Fibroblast of skin of scalp (primary cell): ENCODE results near the gene LMO7.

Experiments used
- DNase-seq: peaks from one replicate; pipeline ENCODE4 v3.0.0-alpha.2; 2013

LMO7 gene

GRCh38 chr13:75804605-75805004 lies 168.5 kb downstream of the LMO7 start:
- DNase-seq, result peak; percentile 29

DNA sequence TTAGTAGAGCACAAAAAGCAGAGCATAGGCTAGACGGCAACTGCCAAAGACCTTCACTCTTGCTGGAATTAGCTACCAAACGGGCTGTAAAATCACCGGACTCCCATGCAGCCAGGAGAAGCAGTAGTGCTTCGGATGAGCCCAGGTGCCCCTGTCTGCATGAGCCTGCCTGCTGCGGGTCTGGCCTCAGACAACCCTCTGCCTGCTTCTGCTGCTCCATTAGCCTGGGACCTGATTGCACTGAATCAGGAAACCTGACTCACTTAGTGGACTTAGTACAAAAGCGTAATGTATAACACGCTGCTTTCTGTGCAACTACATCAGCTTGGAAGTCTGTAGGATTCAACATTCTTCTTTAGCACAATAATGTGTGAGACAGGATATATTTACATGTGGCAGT lies 170.0 kb downstream of the LMO7 start:
- no peak for DNase-seq

GRCh38 chr13:75811361-75811760 lies 175.2 kb downstream of the LMO7 start:
- DNase-seq, result no peak

- DNase-seq, result no peak
Observed at GRCh38 chr13:75811841-75812240, 175.7 kb downstream of the LMO7 start.

DNA sequence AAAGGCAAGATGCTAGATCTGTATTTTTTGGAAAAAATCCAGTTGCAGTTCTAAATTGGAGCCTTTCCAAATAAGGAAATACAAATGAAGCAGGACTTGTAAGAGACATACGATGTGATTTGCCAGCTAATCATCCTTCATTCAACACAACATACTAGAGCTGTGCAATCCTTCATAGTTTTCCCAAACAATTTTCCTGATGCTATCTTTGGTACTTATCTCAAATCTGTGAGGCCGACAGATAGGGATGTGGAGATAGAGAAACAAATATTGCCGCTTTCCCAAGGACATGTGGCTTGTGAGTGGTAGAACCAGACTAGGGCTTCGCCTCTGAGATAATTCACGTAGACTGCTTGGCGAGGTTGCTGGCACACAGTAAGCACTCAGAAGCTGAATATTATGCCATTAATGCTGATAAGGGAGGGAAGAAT lies 176.6 kb downstream of the LMO7 start:
- peak; percentile 64 for DNase-seq

DNA sequence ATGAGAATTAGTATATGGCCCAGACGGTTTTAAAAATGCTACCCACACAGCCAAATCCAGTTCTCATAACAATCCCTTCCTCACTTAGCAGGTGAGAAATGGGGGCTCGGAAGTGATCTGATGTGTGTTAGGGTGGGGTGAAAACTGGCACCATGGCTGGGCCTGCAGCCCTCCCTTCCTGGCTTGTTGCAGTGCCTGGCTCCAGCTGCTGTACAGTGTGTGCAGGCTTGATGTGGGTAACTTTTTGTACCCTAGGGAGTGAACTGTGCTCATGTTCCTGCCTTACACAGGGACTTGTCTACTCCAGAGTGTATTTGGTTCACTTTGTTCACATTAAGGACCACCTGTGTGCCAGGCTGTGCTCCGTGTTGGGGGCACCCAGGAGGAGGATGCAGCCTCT lies 177.2 kb downstream of the LMO7 start:
- no peak for DNase-seq

DNA sequence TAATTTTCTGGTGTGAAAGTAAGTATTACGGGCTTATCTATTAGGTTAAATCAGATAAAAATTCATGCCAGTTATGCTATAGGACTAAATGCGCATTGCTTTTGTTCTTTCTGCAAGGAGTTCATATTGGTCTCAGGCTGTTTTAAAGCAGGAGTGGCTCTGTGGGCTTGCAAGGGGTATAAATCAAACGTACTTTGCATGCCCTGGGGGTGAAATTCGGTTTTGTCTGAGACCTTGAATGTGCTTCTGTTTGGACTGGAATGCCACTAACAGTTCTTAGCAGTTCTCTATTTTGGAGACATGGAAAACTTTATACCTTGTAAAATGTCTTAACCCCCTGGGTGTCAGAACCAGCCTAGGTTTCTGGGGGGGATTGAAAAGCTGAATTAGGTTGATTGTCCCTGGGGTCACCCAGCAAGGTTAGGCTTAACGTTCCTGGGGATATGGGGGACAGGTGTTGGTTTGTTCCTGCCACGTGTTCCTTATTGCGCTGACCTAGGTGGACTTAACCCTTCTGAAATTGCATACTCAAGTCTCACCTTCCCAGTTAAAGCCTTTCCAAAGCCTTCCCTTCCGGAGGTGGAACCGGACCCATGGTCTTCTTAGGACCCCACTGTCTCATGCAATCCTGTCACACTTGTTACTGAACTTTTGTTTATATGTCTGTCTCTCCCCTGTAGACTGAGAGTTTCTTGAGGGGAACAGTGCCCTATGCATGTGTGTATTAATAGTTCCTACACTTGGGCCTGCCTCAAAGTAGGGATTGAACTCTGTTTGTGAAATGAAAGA lies 182.2 kb downstream of the LMO7 start:
- DNase-seq, result no peak

GRCh38 chr13:75818968-75819225 lies 182.8 kb downstream of the LMO7 start:
- no peak for DNase-seq

GRCh38 chr13:75825161-75825560 lies 189.0 kb downstream of the LMO7 start:
- no peak for DNase-seq

DNA sequence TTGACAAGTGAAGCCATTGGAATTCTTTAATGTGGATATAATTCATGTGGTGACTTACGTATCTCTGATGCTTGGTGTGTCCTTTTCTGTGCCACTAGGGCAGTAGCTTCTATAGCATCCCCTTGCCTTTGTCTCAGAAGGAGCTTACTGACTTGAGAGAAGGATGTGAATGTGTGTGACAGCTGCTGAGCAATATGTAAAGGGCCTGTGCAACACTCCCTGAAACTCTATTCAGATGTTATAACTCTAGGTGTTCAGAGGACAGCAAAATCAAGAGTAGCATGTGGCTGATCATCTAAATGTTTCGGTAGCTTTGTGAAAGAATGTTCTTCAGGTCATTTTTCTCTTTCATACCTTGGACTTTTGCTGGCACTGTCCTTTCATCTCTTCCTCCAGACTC lies 189.5 kb downstream of the LMO7 start:
- no peak for DNase-seq

- DNase-seq, result no peak
Observed at GRCh38 chr13:75826391-75826790, 190.3 kb downstream of the LMO7 start.

DNA sequence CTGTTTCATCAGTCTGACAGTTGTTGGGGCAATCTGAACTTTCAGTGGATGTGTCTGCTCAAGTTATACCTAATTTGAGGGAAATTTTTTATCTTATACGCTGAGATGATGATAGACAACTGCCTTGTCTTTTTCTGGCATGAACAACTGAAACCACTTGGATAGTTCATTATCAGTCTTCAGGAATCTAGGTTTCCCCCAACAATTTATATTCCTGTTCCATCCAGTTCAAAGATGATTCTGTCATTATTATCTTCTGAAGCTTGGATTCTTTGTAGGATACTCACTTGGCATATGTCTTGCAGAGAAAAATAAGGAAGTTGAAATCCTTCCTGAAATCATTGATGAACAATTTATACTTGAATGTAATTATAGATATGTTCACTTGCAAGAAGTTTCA lies 193.7 kb downstream of the LMO7 start:
- peak; percentile 55 for DNase-seq

- DNase-seq, result peak; percentile 71
Observed at GRCh38 chr13:75830842-75831241, 194.7 kb downstream of the LMO7 start.

GRCh38 chr13:75831389-75831788 lies 195.3 kb downstream of the LMO7 start:
- no peak for DNase-seq

GRCh38 chr13:75832812-75833211 lies 196.7 kb downstream of the LMO7 start:
- DNase-seq, result no peak

GRCh38 chr13:75836441-75836840 lies 200.3 kb downstream of the LMO7 start:
- no peak for DNase-seq

- DNase-seq, result no peak
Observed at GRCh38 chr13:75838366-75839005, 202.4 kb downstream of the LMO7 start.

- no peak for DNase-seq
Observed at GRCh38 chr13:75839406-75839805, 203.3 kb downstream of the LMO7 start.

GRCh38 chr13:75841905-75842304 lies 205.8 kb downstream of the LMO7 start:
- no peak for DNase-seq

GRCh38 chr13:75843074-75843473 lies 206.9 kb downstream of the LMO7 start:
- DNase-seq, result no peak

GRCh38 chr13:75843991-75844390 lies 207.9 kb downstream of the LMO7 start:
- DNase-seq, result no peak

- DNase-seq, result no peak
Observed at GRCh38 chr13:75847588-75847987, 211.5 kb downstream of the LMO7 start.

DNA sequence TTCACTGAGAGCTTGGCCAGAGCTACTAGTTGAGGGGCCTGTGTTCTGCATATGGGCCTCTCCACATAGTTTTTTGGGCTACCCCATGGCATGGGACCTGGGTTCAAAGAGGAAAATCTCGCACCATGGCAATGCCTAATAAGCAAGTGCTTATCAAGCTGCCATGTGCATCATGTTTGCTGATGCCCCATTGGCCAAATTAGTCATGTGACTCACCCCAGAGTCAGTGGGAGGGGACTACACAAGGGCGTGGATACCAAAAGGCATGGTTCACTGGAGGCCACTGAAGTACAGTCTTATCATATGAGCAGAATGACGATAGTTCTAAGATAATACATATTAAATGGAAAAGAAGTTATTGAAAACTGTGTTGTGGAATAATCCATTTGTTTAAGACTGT lies 214.8 kb downstream of the LMO7 start:
- no peak for DNase-seq

DNA sequence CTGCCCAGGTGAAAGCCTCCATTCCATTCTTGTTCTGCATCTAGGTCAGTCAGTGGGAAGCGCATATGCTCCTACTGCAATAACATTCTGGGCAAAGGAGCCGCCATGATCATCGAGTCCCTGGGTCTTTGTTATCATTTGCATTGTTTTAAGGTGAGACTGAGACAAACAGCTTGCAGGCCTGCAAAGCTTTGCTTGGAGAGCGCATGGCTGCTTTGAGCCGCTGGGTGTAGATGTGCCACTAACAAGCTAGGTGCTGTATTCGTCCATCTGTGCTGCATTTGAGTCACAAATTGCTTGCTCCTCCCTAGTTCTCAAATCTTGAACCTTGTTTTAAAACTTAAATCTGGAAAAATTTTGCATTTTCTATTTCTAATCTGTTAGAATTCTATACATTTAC lies 219.1 kb downstream of the LMO7 start:
- DNase-seq, result no peak

DNA sequence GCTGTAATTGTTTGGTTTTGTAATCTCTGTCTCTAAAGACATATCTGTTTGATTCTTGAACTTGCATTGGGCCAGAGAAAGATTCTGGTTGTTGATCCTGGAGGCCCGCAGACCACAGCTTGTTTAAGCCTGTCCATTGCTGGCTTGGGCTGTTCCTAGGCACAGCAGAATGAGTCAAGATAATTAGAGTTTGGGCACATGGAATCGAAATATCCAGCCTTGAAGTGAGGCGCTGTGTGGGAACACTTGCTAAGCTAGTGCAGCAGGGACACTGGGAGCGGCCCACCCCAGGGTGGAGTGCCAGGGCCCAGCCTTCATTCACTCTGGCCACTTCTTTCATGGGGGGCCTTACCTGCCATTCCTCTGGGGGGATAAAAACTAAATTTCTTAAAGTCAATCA lies 219.7 kb downstream of the LMO7 start:
- no peak for DNase-seq
